Bronchial epithelial cell (primary cell): ENCODE data around the gene ASPSCR1. TPM values are rescaled to one million over a fixed set of nuclear protein-coding genes. Genes with fewer than 3 reads are reported as not detected.

Source experiments
- DNase-seq: peaks from one replicate; pipeline ENCODE4 v3.0.0-alpha.2; 2010; ENCODE audit warnings: low read depth
- FAIRE-seq: peaks from 2 replicates; lab custom pipeline; 2011; peaks lifted over from hg19 to GRCh38; lab: Jason Lieb, UNC
- H3K27me3 ChIP-seq: 2 replicates; pipeline ENCODE4 v1.5.1; 2011; ENCODE audit warnings: low read length; ENCODE audit not compliant: control insufficient read depth, insufficient read depth
- H3K36me3 ChIP-seq: 2 replicates; pipeline ENCODE4 v1.5.1; 2011; ENCODE audit warnings: low read length; ENCODE audit not compliant: control insufficient read depth, insufficient read depth
- H3K4me3 ChIP-seq: 2 replicates; pipeline ENCODE4 v1.5.1; 2011; ENCODE audit warnings: mild to moderate bottlenecking, low read depth, low read length, control low read depth
- total RNA-seq: library from RNA; depleted of rRNA; stranded (reverse); fragments of >200 nt; gene quantifications from 2 replicates; pipeline ENCODE4 v1.2.1, GENCODE V29; 2014
- TF ChIP-seq, protein P1 (sequence below): IDR thresholded peaks from 2 replicates; pipeline ENCODE4 v1.5.1; 2011; ENCODE audit warnings: mild to moderate bottlenecking, moderate library complexity, low read length, control low read depth, inconsistent platforms; ENCODE audit not compliant: insufficient read depth, severe bottlenecking

The ASPSCR1 gene
- total RNA-seq, 1 donor from 2014 or later: 22.6 TPM

DNA sequence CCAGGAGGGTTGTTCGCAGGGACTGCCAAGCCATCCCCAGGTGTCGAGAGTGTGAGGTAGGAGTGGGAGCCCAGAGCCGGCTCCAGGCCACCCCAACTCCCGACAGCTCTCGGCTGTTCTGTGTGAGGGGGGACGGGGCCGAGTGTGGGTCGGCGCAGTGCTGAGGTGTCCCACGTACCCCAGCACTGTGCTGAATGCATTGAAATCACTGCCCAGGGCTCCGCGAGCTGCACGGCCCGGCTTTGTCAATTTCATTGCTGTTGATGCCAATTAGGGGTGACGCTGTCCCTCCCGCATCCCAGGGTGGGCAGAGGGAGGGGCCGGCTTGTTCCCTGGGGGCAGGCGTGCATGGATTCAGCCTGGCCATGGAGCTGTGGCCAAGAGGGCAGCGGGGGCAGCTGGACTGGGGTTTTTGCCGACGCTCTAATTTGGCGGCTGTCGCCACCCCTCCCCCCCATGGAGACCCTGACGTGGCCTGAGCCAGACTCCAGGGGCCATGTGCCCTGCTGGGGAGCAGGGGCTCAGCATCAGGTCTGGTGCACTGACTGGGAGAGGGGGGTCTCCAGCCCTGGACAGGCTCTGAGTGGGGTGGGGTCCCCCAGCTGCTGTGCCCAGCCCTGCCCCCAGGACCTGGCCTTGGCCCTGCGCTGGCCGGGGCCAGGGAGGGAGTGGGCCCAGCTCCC, 31.0 kb downstream of the ASPSCR1 start:
- no peak for FAIRE-seq
- no peak overlapping the region for H3K4me3 ChIP-seq
- H3K36me3 ChIP-seq: peaks cover 3% of the 10 kb centered on the region
- no peaks in the 10 kb centered on the region for H3K27me3 ChIP-seq
- TF ChIP-seq, protein P1, sequence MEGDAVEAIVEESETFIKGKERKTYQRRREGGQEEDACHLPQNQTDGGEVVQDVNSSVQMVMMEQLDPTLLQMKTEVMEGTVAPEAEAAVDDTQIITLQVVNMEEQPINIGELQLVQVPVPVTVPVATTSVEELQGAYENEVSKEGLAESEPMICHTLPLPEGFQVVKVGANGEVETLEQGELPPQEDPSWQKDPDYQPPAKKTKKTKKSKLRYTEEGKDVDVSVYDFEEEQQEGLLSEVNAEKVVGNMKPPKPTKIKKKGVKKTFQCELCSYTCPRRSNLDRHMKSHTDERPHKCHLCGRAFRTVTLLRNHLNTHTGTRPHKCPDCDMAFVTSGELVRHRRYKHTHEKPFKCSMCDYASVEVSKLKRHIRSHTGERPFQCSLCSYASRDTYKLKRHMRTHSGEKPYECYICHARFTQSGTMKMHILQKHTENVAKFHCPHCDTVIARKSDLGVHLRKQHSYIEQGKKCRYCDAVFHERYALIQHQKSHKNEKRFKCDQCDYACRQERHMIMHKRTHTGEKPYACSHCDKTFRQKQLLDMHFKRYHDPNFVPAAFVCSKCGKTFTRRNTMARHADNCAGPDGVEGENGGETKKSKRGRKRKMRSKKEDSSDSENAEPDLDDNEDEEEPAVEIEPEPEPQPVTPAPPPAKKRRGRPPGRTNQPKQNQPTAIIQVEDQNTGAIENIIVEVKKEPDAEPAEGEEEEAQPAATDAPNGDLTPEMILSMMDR: no peak
- no peak for DNase-seq

DNA sequence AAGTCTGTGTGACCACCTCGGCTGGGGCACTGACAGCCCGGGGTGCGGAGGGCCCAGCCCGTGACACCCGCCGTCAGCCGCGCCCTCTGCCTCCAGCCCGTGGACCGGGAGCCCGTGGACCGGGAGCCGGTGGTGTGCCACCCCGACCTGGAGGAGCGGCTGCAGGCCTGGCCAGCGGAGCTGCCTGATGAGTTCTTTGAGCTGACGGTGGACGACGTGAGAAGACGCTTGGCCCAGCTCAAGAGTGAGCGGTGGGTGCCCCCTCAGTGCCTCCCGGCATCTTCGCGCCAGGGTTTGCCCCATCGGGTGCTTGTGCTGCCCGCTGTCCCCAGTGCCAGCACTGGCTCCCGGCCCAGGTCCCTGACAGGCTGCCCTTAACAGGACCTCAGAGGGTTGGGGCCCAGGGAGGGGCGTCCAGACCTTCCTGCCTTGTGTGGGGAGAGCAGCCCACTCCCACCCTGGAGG, 31.5 kb downstream of the ASPSCR1 start:
- peaks cover 3% of the 10 kb centered on the region for H3K36me3 ChIP-seq
- TF ChIP-seq, protein P1: no peak
- DNase-seq (no peak), FAIRE-seq (no peak)
- no peak overlapping the region for H3K4me3 ChIP-seq
- H3K27me3 ChIP-seq: no peaks in the 10 kb centered on the region

DNA sequence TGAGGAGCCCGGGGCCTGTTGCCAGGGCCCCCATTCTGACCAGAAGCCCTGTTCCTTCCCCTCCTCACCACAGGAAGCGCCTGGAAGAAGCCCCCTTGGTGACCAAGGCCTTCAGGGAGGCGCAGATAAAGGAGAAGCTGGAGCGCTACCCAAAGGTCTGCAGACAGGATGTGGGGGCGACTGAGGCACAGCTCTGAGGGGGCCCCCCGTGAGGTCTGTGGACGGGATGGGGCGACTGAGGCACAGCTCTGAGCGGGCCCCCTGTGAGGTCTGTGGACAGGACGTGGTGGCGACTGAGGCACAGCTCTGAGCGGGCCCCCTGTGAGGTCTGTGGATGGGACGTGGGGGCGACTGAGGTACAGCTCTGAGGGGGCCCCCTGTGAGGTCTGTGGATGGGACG, 32.0 kb downstream of the ASPSCR1 start:
- no peaks in the 10 kb centered on the region for H3K27me3 ChIP-seq
- H3K4me3 ChIP-seq: no peak overlapping the region
- peaks cover 3% of the 10 kb centered on the region for H3K36me3 ChIP-seq
- FAIRE-seq: no peak
- no peak for DNase-seq
- TF ChIP-seq, protein P1: no peak

DNA sequence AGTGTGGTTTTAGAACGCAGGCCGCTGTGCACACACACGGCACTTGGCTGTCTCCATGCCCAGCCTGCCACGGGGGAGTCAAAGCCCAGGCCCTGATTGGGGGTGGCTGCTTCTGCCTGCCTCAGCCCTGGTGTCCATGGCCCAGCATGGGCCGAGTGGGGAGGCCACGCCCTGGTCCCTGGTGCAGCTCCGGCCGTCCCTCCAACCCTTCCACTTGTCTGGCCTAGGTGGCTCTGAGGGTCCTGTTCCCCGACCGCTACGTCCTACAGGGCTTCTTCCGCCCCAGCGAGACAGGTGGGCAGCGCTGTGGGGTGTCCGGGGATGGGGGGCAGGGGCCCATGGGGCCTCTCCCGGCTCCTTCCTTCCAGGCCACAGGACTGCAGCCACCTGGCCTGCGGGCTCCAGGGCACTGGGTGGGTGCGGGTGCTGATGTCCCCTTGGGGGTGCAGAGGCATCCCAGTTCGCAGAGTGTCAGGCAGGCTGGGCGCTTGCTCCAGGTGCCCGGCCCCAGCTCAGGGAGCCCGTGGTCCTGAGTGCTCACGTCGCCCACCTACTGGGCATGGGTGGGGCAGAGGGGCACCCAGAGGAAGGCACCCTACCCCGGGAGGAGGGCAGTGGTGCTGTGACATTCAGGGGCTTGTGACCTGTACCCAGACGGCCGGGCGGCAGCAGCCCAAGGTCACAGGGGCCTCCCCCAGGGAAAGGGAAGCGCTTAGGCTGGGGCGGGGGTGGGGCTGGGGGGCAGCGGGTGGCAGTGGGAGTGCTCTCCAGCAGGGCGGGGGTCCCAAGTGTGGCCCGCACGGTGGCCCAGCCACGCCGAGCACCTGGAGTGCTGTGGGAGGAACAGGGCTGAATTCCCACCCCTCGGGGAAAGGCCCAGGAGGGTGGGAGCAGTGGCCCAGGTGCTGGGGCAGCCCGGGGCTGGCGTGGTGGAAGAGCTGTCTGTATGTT, 33.4 kb downstream of the ASPSCR1 start:
- DNase-seq (no peak), FAIRE-seq (no peak)
- no peaks in the 10 kb centered on the region for H3K27me3 ChIP-seq
- no peak overlapping the region for H3K4me3 ChIP-seq
- peaks cover 3% of the 10 kb centered on the region for H3K36me3 ChIP-seq
- TF ChIP-seq, protein P1: no peak

DNA sequence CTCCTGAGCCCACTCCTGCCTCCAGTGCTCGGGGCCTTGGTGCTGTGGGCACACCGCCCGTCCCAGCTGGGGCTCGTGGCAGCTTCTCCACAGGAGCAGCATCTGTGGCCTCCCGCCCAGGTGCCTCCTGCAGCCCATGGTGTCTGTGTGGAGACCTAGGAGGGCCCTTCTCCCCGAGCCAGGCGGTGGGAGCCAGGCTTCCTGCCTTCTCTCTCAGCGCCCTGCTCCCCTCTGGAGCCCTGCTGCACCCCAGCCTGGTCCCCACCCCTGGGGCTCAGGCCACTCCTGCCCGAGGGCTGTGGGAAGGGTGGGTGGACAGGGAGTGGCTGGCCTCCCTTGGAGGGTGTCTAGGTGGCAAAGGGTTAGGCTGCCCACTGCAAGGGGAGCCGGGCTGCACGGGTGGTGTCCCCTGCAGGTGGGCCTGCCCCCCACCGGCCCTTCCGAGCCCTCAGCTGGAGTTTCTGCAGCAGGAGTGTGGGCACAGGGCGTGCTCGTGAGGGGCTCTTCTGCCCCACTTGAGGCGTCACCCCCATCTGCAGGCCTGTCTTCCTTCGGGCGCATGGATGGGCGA, 34.3 kb downstream of the ASPSCR1 start:
- Histone ChIP-seq H3K36me3 (peaks cover 3% of the 10 kb centered on the region), H3K27me3 (no peaks in the 10 kb centered on the region), H3K4me3 (no peak overlapping the region)
- FAIRE-seq (no peak), DNase-seq (no peak)
- TF ChIP-seq, protein P1: no peak
